ENCODE results near the gene ST6GALNAC6. TPM values are rescaled to one million over a fixed set of nuclear protein-coding genes. Genes with fewer than 3 reads are reported as not detected.

ST6GALNAC6 gene
- total RNA-seq, 1 donor = 44.0 TPM

DNA sequence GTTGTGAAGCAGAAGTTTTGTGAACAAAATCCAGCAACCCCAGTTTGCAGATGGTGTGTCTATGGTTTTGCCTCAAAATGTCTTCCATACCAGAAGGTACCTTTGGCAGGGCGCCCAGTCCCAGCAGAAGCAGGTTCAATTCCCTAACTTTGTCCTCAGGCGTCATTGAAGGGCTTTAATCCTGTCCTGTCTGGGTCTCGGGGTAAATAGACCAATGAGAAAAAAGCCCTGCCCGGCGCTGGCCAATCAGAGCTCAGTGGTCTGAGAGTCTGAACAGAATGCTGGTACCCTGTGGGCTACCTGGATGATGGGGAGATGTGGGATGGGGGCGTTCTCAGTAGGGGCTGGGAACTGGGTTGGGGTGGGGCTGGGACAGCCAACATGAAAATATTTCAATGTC is 23.6 kb upstream of the ST6GALNAC6 start:
- no peak overlapping the region for H3K4me3 ChIP-seq (ENCODE audit: low read depth, low read length)
- DNase-seq (ENCODE audit: low read depth) = no peak
- TF ChIP-seq, protein P1, sequence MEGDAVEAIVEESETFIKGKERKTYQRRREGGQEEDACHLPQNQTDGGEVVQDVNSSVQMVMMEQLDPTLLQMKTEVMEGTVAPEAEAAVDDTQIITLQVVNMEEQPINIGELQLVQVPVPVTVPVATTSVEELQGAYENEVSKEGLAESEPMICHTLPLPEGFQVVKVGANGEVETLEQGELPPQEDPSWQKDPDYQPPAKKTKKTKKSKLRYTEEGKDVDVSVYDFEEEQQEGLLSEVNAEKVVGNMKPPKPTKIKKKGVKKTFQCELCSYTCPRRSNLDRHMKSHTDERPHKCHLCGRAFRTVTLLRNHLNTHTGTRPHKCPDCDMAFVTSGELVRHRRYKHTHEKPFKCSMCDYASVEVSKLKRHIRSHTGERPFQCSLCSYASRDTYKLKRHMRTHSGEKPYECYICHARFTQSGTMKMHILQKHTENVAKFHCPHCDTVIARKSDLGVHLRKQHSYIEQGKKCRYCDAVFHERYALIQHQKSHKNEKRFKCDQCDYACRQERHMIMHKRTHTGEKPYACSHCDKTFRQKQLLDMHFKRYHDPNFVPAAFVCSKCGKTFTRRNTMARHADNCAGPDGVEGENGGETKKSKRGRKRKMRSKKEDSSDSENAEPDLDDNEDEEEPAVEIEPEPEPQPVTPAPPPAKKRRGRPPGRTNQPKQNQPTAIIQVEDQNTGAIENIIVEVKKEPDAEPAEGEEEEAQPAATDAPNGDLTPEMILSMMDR (IDR thresholded peaks at IDR 0.05; ENCODE audit: insufficient read depth, low read depth, low read length) = no peak

DNA sequence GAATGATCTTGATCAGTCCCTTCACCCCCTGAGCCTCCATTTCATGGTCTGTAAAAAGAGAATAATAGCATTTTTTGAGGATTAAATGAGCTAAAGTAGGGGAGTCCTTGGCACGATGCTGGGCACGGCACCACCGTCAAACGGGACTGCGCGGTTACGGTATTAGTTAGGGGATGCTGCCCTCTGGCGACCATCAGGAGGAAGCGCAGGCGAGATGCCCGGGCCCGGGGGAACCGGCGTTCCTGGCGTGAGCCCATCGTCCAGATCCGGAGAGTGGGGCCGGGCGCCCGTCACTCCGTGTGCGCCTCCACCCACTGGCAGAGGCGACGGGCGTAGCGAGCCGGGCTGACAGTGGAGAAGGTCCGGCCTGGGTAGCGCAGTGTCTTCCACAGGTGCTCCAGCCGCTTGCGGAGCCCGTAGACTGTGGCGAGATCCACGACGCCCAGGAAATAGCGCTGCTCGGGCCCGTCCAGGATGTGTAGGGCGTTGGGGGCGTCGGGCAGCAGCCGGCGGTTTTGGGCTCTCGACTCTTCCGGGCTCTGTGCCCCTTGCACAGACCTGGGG is 22.2 kb upstream of the ST6GALNAC6 start:
- peak; percentile 50 for DNase-seq (ENCODE audit: low read depth)
- peak overlapping the region; percentile 32 for H3K4me3 ChIP-seq (ENCODE audit: low read depth, low read length)

DNA sequence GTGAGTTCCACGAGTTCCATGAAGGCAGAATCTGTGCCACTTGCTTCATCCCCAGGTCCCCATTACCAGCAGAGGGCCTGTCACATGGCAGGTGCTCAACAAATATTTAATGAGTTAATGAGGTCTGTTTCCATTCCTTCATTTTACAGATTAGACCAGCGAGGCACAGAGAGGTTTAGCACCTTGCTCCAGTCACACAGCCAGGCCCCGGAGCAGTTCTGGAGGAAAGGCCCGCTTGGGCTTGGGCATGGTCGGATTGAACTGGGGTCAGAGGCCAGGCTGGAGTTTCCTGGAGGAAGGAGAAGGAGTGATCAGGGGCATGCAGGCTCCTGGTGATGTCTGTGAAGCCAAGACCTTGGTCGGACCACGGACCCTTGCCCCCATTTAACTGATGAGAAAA is 21.4 kb upstream of the ST6GALNAC6 start:
- no peak overlapping the region for H3K4me3 ChIP-seq (ENCODE audit: low read depth, low read length)
- TF ChIP-seq, protein P1 (IDR thresholded peaks at IDR 0.05; ENCODE audit: insufficient read depth, low read depth, low read length) = no peak
- no peak for DNase-seq (ENCODE audit: low read depth)

More for the DNA sequence above, 22.2 kb upstream of the ST6GALNAC6 start:
- TF ChIP-seq, protein P1 (IDR thresholded peaks at IDR 0.05; ENCODE audit: insufficient read depth, low read depth, low read length) = peak; percentile 74

DNA sequence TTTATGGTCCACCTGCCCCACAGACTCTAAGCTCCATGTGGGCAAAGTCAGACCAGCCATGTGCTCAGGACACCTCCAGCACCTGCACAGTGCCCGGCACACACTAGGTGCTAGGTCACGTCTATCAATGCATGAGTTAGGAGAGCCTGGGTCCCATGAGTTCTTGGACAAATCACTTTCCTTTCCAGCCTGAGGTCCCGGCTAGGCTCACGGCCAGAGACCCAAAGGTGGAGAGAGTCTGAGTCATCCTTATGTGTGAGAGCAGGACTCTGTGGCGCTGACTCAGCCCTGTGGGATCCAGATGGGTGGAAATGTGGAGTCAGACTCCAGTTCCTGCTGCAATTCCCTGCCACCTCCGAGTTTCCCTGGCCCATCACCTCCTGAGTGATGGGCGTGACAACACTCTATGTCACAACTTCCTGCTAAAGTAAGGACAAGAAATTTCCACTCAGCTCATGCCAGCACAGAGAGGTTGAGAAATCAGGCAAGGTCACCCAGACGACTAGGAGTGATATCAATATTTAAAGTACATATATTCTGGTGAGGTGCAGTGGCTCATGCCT is 19.9 kb upstream of the ST6GALNAC6 start:
- DNase-seq (ENCODE audit: low read depth) = peak; percentile 99
- TF ChIP-seq, protein P1 (IDR thresholded peaks at IDR 0.05; ENCODE audit: insufficient read depth, low read depth, low read length) = no peak
- H3K4me3 ChIP-seq (ENCODE audit: low read depth, low read length) = no peak overlapping the region

DNA sequence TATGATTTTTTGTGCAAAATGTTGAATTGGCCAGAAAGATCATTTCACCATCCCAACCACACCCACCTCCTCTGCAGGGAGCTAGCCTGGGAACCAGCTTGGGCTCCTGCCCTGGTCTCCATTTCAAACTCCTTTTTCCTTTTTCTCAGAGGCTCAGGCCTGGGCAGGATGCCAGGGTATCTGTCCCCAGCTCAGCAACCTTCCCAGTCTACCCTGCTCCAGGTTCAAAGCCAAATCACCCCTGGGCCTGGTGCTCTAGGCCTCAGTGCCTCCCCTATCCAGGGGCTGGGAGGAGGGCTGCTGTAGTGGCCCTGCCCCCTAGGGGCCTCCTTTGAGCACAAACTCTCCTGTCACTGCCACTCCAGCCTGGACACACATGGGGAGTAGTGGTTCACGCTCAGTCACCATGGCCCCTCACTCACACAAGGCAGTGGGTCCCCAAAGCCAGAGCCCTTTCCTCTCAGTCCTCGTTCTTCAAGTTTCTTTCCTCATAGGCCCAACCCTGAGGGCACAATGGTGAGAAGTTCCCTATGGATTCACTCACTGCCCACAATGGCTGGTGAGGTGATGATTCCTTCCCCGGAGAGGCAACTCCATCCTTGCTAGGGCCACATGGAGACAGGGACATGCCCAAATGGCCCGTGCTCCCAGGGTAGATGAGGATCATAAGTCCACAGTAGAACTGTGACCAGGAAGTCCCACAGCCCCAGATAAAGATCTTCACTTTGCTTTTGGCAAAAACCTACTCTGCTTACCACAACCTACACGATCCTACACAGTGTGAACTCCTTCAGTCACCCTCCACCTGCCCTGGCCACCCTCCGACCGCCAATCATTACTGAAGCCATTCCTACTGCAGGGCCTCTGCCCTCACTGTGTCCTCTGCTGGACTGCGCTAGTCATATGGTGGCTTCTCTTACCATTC is 19.0 kb upstream of the ST6GALNAC6 start:
- peak; percentile 64 for DNase-seq (ENCODE audit: low read depth)
- TF ChIP-seq, protein P1 (IDR thresholded peaks at IDR 0.05; ENCODE audit: insufficient read depth, low read depth, low read length) = peak; percentile 17
- no peak overlapping the region for H3K4me3 ChIP-seq (ENCODE audit: low read depth, low read length)

DNA sequence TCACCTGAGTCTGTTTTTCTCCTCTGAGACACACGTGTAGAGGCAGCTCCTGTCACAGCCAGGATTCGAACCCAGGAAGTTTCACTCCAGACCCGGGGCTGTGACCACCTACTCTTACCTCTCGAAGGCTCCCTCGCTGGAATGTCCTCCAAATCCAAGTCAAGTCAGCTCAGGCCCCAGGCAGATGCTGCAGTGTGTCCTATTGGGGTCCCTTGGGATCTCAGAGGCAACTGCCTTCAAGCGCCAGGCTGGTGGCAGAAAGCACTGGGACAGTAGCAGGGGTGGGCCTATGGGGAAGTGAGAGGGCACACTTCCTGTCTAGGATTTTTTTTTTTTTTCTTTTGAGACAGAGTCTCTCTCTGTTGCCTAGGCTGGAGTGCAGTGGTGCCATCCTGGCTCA is 18.2 kb upstream of the ST6GALNAC6 start:
- TF ChIP-seq, protein P1 (IDR thresholded peaks at IDR 0.05; ENCODE audit: insufficient read depth, low read depth, low read length) = no peak
- no peak for DNase-seq (ENCODE audit: low read depth)
- no peak overlapping the region for H3K4me3 ChIP-seq (ENCODE audit: low read depth, low read length)
